ENCODE results near the gene CYP21A2. TPM values are rescaled to one million over a fixed set of nuclear protein-coding genes. Genes with fewer than 3 reads are reported as not detected.

Gene CYP21A2
- total and polyA plus RNA-seq, 2 donors (not counting 1 experiment from before 2014, with no cell fraction given): not detected

- Histone ChIP-seq H3K4me2 (ENCODE audit: extremely low read depth, insufficient read depth, low read length) (no peak overlapping the region), H3K4me1 (ENCODE audit: control insufficient read depth, extremely low read depth, insufficient read depth, low read length) (peaks cover 38% of the 10 kb centered on the region), H3K27ac (ENCODE audit: insufficient read depth, low read length) (no peak overlapping the region), H3K36me3 (ENCODE audit: control insufficient read depth, insufficient read depth, low read length) (no peaks in the 10 kb centered on the region), H3K4me3 (replicated peaks in 1 of 4; ENCODE audit: control extremely low read depth in 1 of 4, insufficient read depth in 1 of 4, low read depth in 3 of 4, low read length in 4 of 4) (no peak overlapping the region), H3K9me3 (ENCODE audit: control insufficient read depth, insufficient read depth, low read depth, low read length) (no peaks in the 10 kb centered on the region), H3K79me2 (ENCODE audit: control insufficient read depth, insufficient read depth, low read length) (no peaks in the 10 kb centered on the region), H4K20me1 (ENCODE audit: control insufficient read depth, extremely low read depth, insufficient read depth, low read length) (no peaks in the 10 kb centered on the region), H2AFZ (ENCODE audit: low read length) (no peak overlapping the region), H3K9ac (ENCODE audit: insufficient read depth, low read length) (no peak overlapping the region), H3K27me3 (ENCODE audit: control insufficient read depth, insufficient read depth, low read length) (no peaks in the 10 kb centered on the region)
- TF ChIP-seq EZH2 (IDR thresholded peaks at IDR 0.05; ENCODE audit: low read length, missing control alignments): no peak
- TF ChIP-seq, protein P1, sequence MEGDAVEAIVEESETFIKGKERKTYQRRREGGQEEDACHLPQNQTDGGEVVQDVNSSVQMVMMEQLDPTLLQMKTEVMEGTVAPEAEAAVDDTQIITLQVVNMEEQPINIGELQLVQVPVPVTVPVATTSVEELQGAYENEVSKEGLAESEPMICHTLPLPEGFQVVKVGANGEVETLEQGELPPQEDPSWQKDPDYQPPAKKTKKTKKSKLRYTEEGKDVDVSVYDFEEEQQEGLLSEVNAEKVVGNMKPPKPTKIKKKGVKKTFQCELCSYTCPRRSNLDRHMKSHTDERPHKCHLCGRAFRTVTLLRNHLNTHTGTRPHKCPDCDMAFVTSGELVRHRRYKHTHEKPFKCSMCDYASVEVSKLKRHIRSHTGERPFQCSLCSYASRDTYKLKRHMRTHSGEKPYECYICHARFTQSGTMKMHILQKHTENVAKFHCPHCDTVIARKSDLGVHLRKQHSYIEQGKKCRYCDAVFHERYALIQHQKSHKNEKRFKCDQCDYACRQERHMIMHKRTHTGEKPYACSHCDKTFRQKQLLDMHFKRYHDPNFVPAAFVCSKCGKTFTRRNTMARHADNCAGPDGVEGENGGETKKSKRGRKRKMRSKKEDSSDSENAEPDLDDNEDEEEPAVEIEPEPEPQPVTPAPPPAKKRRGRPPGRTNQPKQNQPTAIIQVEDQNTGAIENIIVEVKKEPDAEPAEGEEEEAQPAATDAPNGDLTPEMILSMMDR (conservative IDR thresholded peaks at IDR 0.05 in 1 of 2, IDR thresholded peaks at IDR 0.05 in 1 of 2; ENCODE audit: low read depth in 1 of 2, low read length in 2 of 2): no peak
- no peak for DNase-seq (ENCODE audit: low read depth in 2 of 2)
Measured at GRCh38 chr6:32079566-32080290, 41.5 kb downstream of the CYP21A2 start.

GRCh38 chr6:32081168-32081990, 43.2 kb downstream of the CYP21A2 start:
- no peaks in the 10 kb centered on the region for H3K79me2 ChIP-seq (ENCODE audit: control insufficient read depth, insufficient read depth, low read length)
- peak overlapping the region; percentile 89 for H3K27ac ChIP-seq (ENCODE audit: insufficient read depth, low read length)
- no peaks in the 10 kb centered on the region for H3K27me3 ChIP-seq (ENCODE audit: control insufficient read depth, insufficient read depth, low read length)
- no peak overlapping the region for H3K4me3 ChIP-seq (replicated peaks in 1 of 4; ENCODE audit: control extremely low read depth in 1 of 4, insufficient read depth in 1 of 4, low read depth in 3 of 4, low read length in 4 of 4)
- no peaks in the 10 kb centered on the region for H4K20me1 ChIP-seq (ENCODE audit: control insufficient read depth, extremely low read depth, insufficient read depth, low read length)
- DNase-seq (ENCODE audit: low read depth in 2 of 2): peak; percentile 84 to 89
- no peaks in the 10 kb centered on the region for H3K9me3 ChIP-seq (ENCODE audit: control insufficient read depth, insufficient read depth, low read depth, low read length)
- no peaks in the 10 kb centered on the region for H3K36me3 ChIP-seq (ENCODE audit: control insufficient read depth, insufficient read depth, low read length)
- H2AFZ ChIP-seq (ENCODE audit: low read length): no peak overlapping the region
- H3K9ac ChIP-seq (ENCODE audit: insufficient read depth, low read length): peak overlapping the region; percentile 21
- TF ChIP-seq EZH2 (IDR thresholded peaks at IDR 0.05; ENCODE audit: low read length, missing control alignments): no peak
- peaks cover 34% of the 10 kb centered on the region for H3K4me1 ChIP-seq (ENCODE audit: control insufficient read depth, extremely low read depth, insufficient read depth, low read length)
- no peak overlapping the region for H3K4me2 ChIP-seq (ENCODE audit: extremely low read depth, insufficient read depth, low read length)

- Histone ChIP-seq H3K4me2 (ENCODE audit: extremely low read depth, insufficient read depth, low read length) (peak overlapping the region; percentile 69), H3K4me3 (replicated peaks in 1 of 4; ENCODE audit: control extremely low read depth in 1 of 4, insufficient read depth in 1 of 4, low read depth in 3 of 4, low read length in 4 of 4) (no peak overlapping the region), H3K9me3 (ENCODE audit: control insufficient read depth, insufficient read depth, low read depth, low read length) (no peaks in the 10 kb centered on the region), H3K36me3 (ENCODE audit: control insufficient read depth, insufficient read depth, low read length) (no peaks in the 10 kb centered on the region), H3K4me1 (ENCODE audit: control insufficient read depth, extremely low read depth, insufficient read depth, low read length) (peaks cover 39% of the 10 kb centered on the region), H3K27ac (ENCODE audit: insufficient read depth, low read length) (peak overlapping the region; percentile 89), H3K27me3 (ENCODE audit: control insufficient read depth, insufficient read depth, low read length) (no peaks in the 10 kb centered on the region), H3K9ac (ENCODE audit: insufficient read depth, low read length) (no peak overlapping the region), H2AFZ (ENCODE audit: low read length) (no peak overlapping the region), H4K20me1 (ENCODE audit: control insufficient read depth, extremely low read depth, insufficient read depth, low read length) (no peaks in the 10 kb centered on the region), H3K79me2 (ENCODE audit: control insufficient read depth, insufficient read depth, low read length) (no peaks in the 10 kb centered on the region)
- no peak for DNase-seq (ENCODE audit: low read depth in 2 of 2)
- TF ChIP-seq, protein P1 (conservative IDR thresholded peaks at IDR 0.05 in 1 of 2, IDR thresholded peaks at IDR 0.05 in 1 of 2; ENCODE audit: low read depth in 1 of 2, low read length in 2 of 2): no peak
- no peak for TF ChIP-seq EZH2 (IDR thresholded peaks at IDR 0.05; ENCODE audit: low read length, missing control alignments)
Measured at GRCh38 chr6:32082478-32082877, 44.3 kb downstream of the CYP21A2 start.
